HFFc6 (cell line): ENCODE data around the gene ZNF649. TPM values are rescaled to one million over a fixed set of nuclear protein-coding genes. Genes with fewer than 3 reads are reported as not detected.

ENCODE experiments used
- DNase-seq: peaks from one replicate; pipeline ENCODE4 v3.0.0-alpha.2; 2018
- H3K27ac Mint-ChIP-seq: 2 replicates; pipeline ENCODE4 v1.8.0; 2020; ENCODE audit warnings: mild to moderate bottlenecking, mixed read lengths
- H3K27me3 Mint-ChIP-seq: 2 replicates; pipeline ENCODE4 v1.8.0; 2021; ENCODE audit warnings: mild to moderate bottlenecking, moderate library complexity, mixed read lengths; ENCODE audit not compliant: insufficient read depth
- H3K36me3 Mint-ChIP-seq: 2 replicates; pipeline ENCODE4 v1.8.0; 2021; ENCODE audit warnings: low read depth, mixed read lengths
- H3K4me1 Mint-ChIP-seq: 2 replicates; pipeline ENCODE4 v1.8.0; 2020; ENCODE audit warnings: low read depth, mixed read lengths
- H3K4me3 Mint-ChIP-seq: 2 replicates; pipeline ENCODE4 v1.8.0; 2020; ENCODE audit warnings: mild to moderate bottlenecking, moderate library complexity, mixed read lengths
- H3K9me3 Mint-ChIP-seq: 2 replicates; pipeline ENCODE4 v1.8.0; 2020; ENCODE audit warnings: mild to moderate bottlenecking, mixed read lengths
- total RNA-seq, 6 experiments: library from RNA; stranded (reverse); fragmentation: NEBNext Ultra II Directional; extraction: Animal tissue kit (Norgen Biotek cat#: 25700); gene quantifications; 2 replicates in 1 of 6; 3 replicates in 5 of 6; pipeline ENCODE4 v1.2.3, GENCODE V29; 2021
- TF ChIP-seq, protein P1 (sequence below): fragments of 200-600 bp; sonication (generic); IDR thresholded peaks from 2 replicates; pipeline ENCODE4 v1.5.0; 2021; ENCODE audit warnings: antibody characterized with exemption, mild to moderate bottlenecking

The ZNF649 gene
- total RNA-seq, 6 experiments from 2014 or later, result 2.9 to 4.4 (median 4.1) TPM

- TF ChIP-seq, protein P1, sequence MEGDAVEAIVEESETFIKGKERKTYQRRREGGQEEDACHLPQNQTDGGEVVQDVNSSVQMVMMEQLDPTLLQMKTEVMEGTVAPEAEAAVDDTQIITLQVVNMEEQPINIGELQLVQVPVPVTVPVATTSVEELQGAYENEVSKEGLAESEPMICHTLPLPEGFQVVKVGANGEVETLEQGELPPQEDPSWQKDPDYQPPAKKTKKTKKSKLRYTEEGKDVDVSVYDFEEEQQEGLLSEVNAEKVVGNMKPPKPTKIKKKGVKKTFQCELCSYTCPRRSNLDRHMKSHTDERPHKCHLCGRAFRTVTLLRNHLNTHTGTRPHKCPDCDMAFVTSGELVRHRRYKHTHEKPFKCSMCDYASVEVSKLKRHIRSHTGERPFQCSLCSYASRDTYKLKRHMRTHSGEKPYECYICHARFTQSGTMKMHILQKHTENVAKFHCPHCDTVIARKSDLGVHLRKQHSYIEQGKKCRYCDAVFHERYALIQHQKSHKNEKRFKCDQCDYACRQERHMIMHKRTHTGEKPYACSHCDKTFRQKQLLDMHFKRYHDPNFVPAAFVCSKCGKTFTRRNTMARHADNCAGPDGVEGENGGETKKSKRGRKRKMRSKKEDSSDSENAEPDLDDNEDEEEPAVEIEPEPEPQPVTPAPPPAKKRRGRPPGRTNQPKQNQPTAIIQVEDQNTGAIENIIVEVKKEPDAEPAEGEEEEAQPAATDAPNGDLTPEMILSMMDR, result no peak
- H3K36me3 Mint-ChIP-seq, result peaks cover 68% of the 10 kb centered on the region
- DNase-seq, result no peak
- H3K4me3 Mint-ChIP-seq, result peak overlapping the region; percentile 29; the same call in 1 of the 2 replicates
- H3K9me3 Mint-ChIP-seq, result peaks cover 69% of the 10 kb centered on the region
- H3K27ac Mint-ChIP-seq, result no peak overlapping the region
- H3K4me1 Mint-ChIP-seq, result peaks cover 19% of the 10 kb centered on the region
- H3K27me3 Mint-ChIP-seq, result peaks cover 3% of the 10 kb centered on the region; the same call in 1 of the 2 replicates
Measured at GRCh38 chr19:51903192-51903591, 1.6 kb downstream of the ZNF649 start.

DNA sequence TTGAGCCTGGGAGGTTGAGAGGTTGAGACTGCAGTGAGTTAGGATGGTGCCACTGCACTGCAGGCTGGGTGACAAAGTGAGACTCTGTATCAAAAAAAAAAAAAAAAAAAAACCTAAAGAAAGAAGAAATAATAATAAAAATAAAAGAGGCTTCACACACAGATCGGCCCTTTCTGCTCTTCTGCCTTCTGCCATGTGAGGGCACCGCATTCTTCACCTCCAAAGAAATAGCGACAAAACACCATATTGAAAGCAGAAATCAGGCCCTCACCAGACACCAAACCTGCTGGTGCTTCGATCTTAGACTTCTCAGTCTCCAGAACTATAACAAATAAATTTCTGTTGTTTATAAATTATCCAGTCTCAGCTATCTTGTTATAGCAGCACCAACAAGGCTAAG, 3.0 kb downstream of the ZNF649 start:
- Mint-ChIP-seq H3K27me3 (no peaks in the 10 kb centered on the region), H3K36me3 (peaks cover 74% of the 10 kb centered on the region)

DNA sequence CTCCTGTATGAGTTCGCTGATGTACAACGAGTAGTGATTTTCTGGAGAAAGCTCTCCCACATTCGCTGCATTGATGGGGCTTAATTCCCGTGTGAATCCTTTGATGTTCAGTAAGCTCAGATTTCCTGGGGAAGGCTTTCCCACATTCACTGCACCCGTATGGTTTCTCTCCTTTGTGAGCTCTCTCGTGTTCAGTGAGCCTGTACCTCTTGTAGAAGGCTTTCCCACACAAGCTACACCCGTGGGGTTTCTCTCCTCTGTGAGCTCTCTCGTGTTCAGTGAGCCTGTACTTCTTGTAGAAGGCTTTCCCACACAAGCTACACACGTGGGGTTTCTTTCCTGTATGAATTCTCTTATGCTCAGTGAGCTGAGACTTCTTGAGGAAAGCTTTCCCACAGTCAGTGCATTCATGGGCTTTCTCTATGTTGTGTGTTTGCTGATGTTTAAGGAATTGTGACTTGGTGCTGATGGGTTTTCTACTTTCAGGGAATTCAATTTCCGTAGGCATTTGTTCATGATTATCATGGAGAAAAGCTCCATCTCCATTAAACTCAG, 13.5 kb downstream of the ZNF649 start:
- TF ChIP-seq, protein P1, result no peak
- no peaks in the 10 kb centered on the region for H3K4me1 Mint-ChIP-seq
- H3K36me3 Mint-ChIP-seq, result peaks cover 98% of the 10 kb centered on the region
- H3K4me3 Mint-ChIP-seq, result no peak overlapping the region
- H3K9me3 Mint-ChIP-seq, result peaks cover 98% of the 10 kb centered on the region
- no peak for DNase-seq
- H3K27ac Mint-ChIP-seq, result no peak overlapping the region
- H3K27me3 Mint-ChIP-seq, result no peaks in the 10 kb centered on the region; the same call in 1 of the 2 replicates

More for the DNA sequence above, 3.0 kb downstream of the ZNF649 start:
- H3K4me3 Mint-ChIP-seq, result no peak overlapping the region
- TF ChIP-seq, protein P1, result 0 out of 2 replicates have a peak, but pooled peaks have one; percentile 8
- DNase-seq, result no peak
- H3K9me3 Mint-ChIP-seq, result peaks cover 68% of the 10 kb centered on the region
- H3K4me1 Mint-ChIP-seq, result peaks cover 19% of the 10 kb centered on the region
- no peak overlapping the region for H3K27ac Mint-ChIP-seq

- Mint-ChIP-seq H3K27me3 (no peaks in the 10 kb centered on the region; the same call in 1 of the 2 replicates), H3K9me3 (peaks cover 94% of the 10 kb centered on the region)
Measured at GRCh38 chr19:51889934-51890333, 14.9 kb downstream of the ZNF649 start.

GRCh38 chr19:51887522-51888498, 17.0 kb downstream of the ZNF649 start, which contains the start of gene ZNF577:
TSS of gene ZNF577 (minus strand) at chr19:51887951. CDS start at chr19:51880382, 7,569 bp downstream.
- peak; percentile 26 for DNase-seq
- Mint-ChIP-seq H3K27me3 (no peaks in the 10 kb centered on the region; the same call in 1 of the 2 replicates), H3K36me3 (peaks cover 92% of the 10 kb centered on the region), H3K4me3 (peak within 1 kb of the TSS; percentile 92), H3K27ac (peak within 1 kb of the TSS; percentile 60; the same call in 1 of the 2 replicates), H3K9me3 (peaks cover 86% of the 10 kb centered on the region), H3K4me1 (no peaks in the 10 kb centered on the region)
- TF ChIP-seq, protein P1, result no peak

More at GRCh38 chr19:51889934-51890333, 14.9 kb downstream of the ZNF649 start:
- H3K4me3 Mint-ChIP-seq, result no peak overlapping the region
- peaks cover 95% of the 10 kb centered on the region for H3K36me3 Mint-ChIP-seq
- no peak for DNase-seq
- TF ChIP-seq, protein P1, result no peak
- no peak overlapping the region for H3K27ac Mint-ChIP-seq
- no peaks in the 10 kb centered on the region for H3K4me1 Mint-ChIP-seq
